Peyer's patch (tissue), 4 donors: ENCODE results near the gene KIAA0040. TPM values are rescaled to one million over a fixed set of nuclear protein-coding genes. Genes with fewer than 3 reads are reported as not detected.
"Not testable (repeated sequence)": the region's sequence is repeated elsewhere in the genome, so short reads cannot be mapped to it uniquely, and the experiment has no call there.

Source experiments
- DNase-seq, 3 donors: peaks; one replicate each; pipeline ENCODE4 v3.0.0-alpha.2; 2017 to 2019
- H3K27ac ChIP-seq, 4 donors: fragments of 200-600 bp; sonication (generic); one replicate each; pipeline ENCODE4 v1.5.1; 2016 to 2019
- H3K27me3 ChIP-seq, 2 donors: fragments of 200-600 bp; sonication (generic); one replicate each; pipeline ENCODE4 v1.5.1; 2019
- H3K36me3 ChIP-seq, 3 donors: fragments of 200-600 bp; sonication (generic); one replicate each; pipeline ENCODE4 v1.5.1; 2016 to 2019
- H3K4me1 ChIP-seq, 4 donors: fragments of 200-600 bp; sonication (generic); one replicate each; pipeline ENCODE4 v1.5.1; 2016 to 2019
- H3K4me3 ChIP-seq, 4 donors: fragments of 200-600 bp; sonication (generic); 1 replicate in 3 of 4; 2 replicates in 1 of 4; pipeline ENCODE4 v1.5.1; 2016 to 2019; ENCODE audit warnings: mild to moderate bottlenecking in 1 of 4
- H3K9me3 ChIP-seq, 4 donors: fragments of 200-600 bp; sonication (generic); one replicate each; pipeline ENCODE4 v1.5.1; 2016 to 2019; ENCODE audit warnings: mild to moderate bottlenecking in 1 of 4
- CTCF ChIP-seq, 6 experiments: fragments of 450-650 bp in 4 of 6; fragments of 200-600 bp in 2 of 6; sonication (generic) in 1 of 6; IDR thresholded peaks; one replicate each; pipeline ENCODE4 v1.5.1; 2017 to 2019; ENCODE audit warnings: antibody characterized with exemption in 6 of 6, mild to moderate bottlenecking in 3 of 6, moderate library complexity in 1 of 6
- POLR2A ChIP-seq, 2 donors: fragments of 450-650 bp; IDR thresholded peaks; one replicate each; pipeline ENCODE4 v1.5.1; 2017; ENCODE audit warnings: antibody characterized with exemption in 2 of 2, mild to moderate bottlenecking in 2 of 2, moderate library complexity in 2 of 2
- total RNA-seq, 4 donors: library from RNA; depleted of rRNA; stranded (reverse); fragments of >200 nt; gene quantifications; one replicate each; pipeline ENCODE4 v1.1.0, GENCODE V29; 2016

Gene KIAA0040
- total RNA-seq, 4 donors from 2014 or later, result 9.7 to 52.8 (median 10.3) TPM

DNA sequence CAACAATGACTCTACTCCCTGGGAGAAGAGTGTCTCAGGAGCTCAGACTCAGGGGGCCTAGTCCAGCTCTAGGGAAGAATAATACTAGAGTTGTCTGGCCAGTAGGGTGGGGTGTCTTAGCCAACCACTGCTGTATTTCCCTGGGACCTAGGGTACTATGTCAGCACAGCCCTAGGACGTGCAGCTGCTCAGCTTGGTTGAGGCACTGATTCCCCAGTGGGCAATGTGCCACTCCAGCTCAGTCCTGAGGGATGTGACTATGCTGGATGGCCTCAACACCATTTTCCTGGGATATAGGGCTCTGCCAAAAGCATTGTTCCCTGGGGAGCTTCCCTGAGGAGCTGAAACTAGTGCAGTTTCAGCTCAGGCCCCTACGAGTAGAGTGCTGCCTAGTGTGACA, 77.6 kb downstream of the KIAA0040 start:
- Histone ChIP-seq H3K36me3 (no peaks in the 10 kb centered on the region), H3K4me1 (no peaks in the 10 kb centered on the region), H3K9me3 (peaks cover 0 to 4% (median 0%) of the 10 kb centered on the region in 4 donors), H3K27me3 (no peaks in the 10 kb centered on the region), H3K4me3 (no peak overlapping the region), H3K27ac (no peak overlapping the region)
- DNase-seq, result no peak
- TF ChIP-seq CTCF (IDR thresholded peaks at IDR 0.05), result no peak
- TF ChIP-seq POLR2A (IDR thresholded peaks at IDR 0.05), result no peak

DNA sequence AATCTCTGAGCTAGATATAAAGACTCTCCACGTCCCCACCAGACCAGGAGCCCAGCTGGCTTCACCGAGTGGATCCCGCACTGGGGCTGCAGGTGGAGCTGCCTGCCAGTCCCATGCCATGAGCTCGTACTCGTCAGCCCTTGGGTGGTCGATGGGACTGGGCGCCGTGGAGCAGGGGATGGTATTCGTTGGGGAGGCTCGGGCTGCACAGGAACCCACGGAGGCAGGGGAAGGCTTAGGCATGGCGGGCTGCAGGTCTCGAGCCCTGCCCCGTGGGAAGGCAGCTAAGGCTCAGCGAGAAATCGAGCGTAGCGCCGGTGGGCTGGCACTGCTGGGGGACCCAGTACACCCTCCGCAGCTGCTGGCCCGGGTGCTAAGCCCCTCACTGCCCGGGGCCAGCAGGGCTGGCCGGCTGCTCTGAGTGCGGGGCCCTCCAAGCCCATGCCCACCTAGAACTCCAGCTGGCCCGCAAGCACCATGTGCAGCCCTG, 84.2 kb downstream of the KIAA0040 start:
- not testable (repeated sequence) for DNase-seq, H3K27me3 ChIP-seq, H3K27ac ChIP-seq, H3K4me1 ChIP-seq, H3K4me3 ChIP-seq, H3K9me3 ChIP-seq, H3K36me3 ChIP-seq

Other genes with a start within 250 kb of the KIAA0040 start
- gene CACYBP, start 192.8 kb downstream of the KIAA0040 start, total RNA-seq, result 100 to 1,000 TPM in 2 of 4 donors, 10 to 100 TPM in 2; 15.3 to 139 (median 89.6) TPM
- gene MRPS14, start 169.4 kb downstream of the KIAA0040 start, total RNA-seq, result 10 to 100 TPM; 12.0 to 21.5 (median 15.8) TPM
- under 1 TPM in 2 of 4 donors, not detected in 2; 0.35 to 0.83 TPM for gene TNN, start 124.9 kb downstream of the KIAA0040 start, total RNA-seq